Limb (tissue), 2 donors: ENCODE data around the gene APLP2.
"Not testable (repeated sequence)": the region's sequence is repeated elsewhere in the genome, so short reads cannot be mapped to it uniquely, and the experiment has no call there.

Experiments
- DNase-seq, 2 donors: peaks; one replicate each; pipeline ENCODE4 v3.0.0-alpha.2; 2016; ENCODE audit errors: extremely low spot score in 2 of 2

Gene APLP2

DNA sequence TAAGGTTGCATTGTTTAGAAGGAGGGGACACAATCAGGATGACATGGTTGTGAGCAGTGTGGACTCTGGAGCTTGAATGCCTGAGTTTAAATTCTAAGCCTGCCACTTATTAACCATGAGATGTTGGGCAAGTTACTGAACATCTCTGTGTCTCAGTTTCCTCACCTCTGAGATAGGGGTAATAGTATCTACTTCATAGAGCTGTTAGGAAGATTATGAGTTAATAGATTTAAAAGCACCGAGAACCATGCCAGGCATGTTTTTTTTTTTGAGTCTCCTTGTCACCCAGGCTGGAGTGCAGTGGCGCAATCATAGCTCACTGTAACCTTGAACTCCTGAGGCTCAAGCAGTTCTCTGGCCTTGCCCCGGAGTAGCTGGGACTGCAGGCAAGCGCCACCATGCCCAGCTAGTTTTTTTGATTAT is 123.2 kb downstream of the APLP2 start:
- DNase-seq = no peak

DNA sequence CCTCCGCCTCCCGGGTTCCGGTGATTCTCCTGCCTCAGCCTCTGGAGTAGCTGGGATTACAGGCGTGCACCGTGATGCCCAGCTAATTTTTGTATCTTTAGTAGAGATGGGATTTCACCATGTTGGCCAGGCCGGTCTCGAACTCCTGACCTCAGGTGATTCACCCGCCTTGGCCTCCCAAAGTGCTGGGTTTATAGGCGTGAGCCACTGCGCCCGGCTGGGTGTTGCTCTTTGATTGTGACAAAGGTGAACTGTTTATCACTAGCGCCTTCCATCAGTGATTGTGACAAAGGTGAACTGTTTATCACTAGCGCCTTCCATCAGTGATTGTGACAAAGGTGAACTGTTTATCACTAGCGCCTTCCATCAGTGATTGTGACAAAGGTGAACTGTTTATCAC is 123.9 kb downstream of the APLP2 start:
- DNase-seq = not testable (repeated sequence)
